Measurements from ENCODE around the gene PRKG1. TPM values are rescaled to one million over a fixed set of nuclear protein-coding genes. Genes with fewer than 3 reads are reported as not detected.

The PRKG1 gene
- total RNA-seq, 1 experiment from 2014 or later, result 10.4 TPM

- H3K27me3 Mint-ChIP-seq (ENCODE audit: low read depth), result no peaks in the 10 kb centered on the region
- H3K4me1 Mint-ChIP-seq, result peaks cover 2 to 3% of the 10 kb centered on the region in 2 experiments
- Histone ChIP-seq H3K79me1 (ENCODE audit: insufficient read depth, low read depth, low read length, poor library complexity, severe bottlenecking) (no peaks in the 10 kb centered on the region), H2BK5ac (ENCODE audit: insufficient read length, low read length) (no peak overlapping the region), H3K9me3 (ENCODE audit: control insufficient read depth, low read depth, low read length) (no peaks in the 10 kb centered on the region), H3K23me2 (ENCODE audit: insufficient read length, low read depth, low read length, poor library complexity, severe bottlenecking) (no peaks in the 10 kb centered on the region), H2BK20ac (ENCODE audit: low read depth, low read length, poor library complexity, severe bottlenecking) (no peak overlapping the region), H3K9ac (ENCODE audit: extremely low read depth, insufficient read length, low read length) (no peak overlapping the region), H3K27ac (ENCODE audit: insufficient read length, low read depth, low read length) (no peak overlapping the region), H3K27me3 (ENCODE audit: insufficient read depth, low read length) (no peaks in the 10 kb centered on the region), H3K4ac (ENCODE audit: low read depth, low read length) (no peak overlapping the region), H4K20me1 (ENCODE audit: control insufficient read depth, insufficient read depth, insufficient read length) (no peaks in the 10 kb centered on the region), H3K79me2 (ENCODE audit: insufficient read depth, low read length) (no peaks in the 10 kb centered on the region), H3K14ac (ENCODE audit: insufficient read depth, low read length) (no peak overlapping the region), H2BK12ac (ENCODE audit: insufficient read length, low read depth, low read length) (no peak overlapping the region), H3K4me1 (ENCODE audit: insufficient read depth, low read length) (no peaks in the 10 kb centered on the region; the same call in 1 of the 2 replicates), H4K8ac (replicated peaks; ENCODE audit: insufficient read length, low read depth, low read length) (no peak overlapping the region), H3K4me2 (ENCODE audit: insufficient read depth, insufficient read length, low read length) (no peak overlapping the region), H4K91ac (ENCODE audit: insufficient read length, low read depth, low read length) (no peak overlapping the region), H2AK5ac (ENCODE audit: insufficient read length, low read length) (no peak overlapping the region), H3T11ph (ENCODE audit: low read length) (no peak overlapping the region), H2BK15ac (ENCODE audit: low read depth, low read length) (no peak overlapping the region), H3K56ac (ENCODE audit: insufficient read length, low read depth, low read length) (no peak overlapping the region), H3K18ac (ENCODE audit: insufficient read length, low read depth, low read length) (no peak overlapping the region), H3K23ac (ENCODE audit: insufficient read length, low read depth, low read length) (no peak overlapping the region), H4K5ac (ENCODE audit: insufficient read length, low read depth, low read length) (no peak overlapping the region), H2AFZ (ENCODE audit: low read length) (no peak overlapping the region), H2BK120ac (ENCODE audit: low read depth, low read length, poor library complexity, severe bottlenecking) (no peak overlapping the region)
- H3K4me3 Mint-ChIP-seq, result no peak overlapping the region
- no peaks in the 10 kb centered on the region; a peak in 1 of 7 replicates for H3K36me3 Mint-ChIP-seq (ENCODE audit: insufficient read depth in 1 of 3, low read depth in 3 of 3)
- no CpG with 5 or more reads among the region's 1 CpG for WGBS (ENCODE audit: extremely low coverage, insufficient read length, low lambda C conversion rate)
- H3K9me3 Mint-ChIP-seq, result no peaks in the 10 kb centered on the region
- no peak overlapping the region for H3K27ac Mint-ChIP-seq
- no peak for TF ChIP-seq CTCF (conservative IDR thresholded peaks at IDR 0.05)
- no peak for DNase-seq
Measured at GRCh38 chr10:51724038-51724437, 649.8 kb downstream of the PRKG1 start.

Measured in H9 (cell line).